Neural progenitor cell (in vitro differentiated cells): ENCODE measurements around the gene TBC1D20. TPM values are rescaled to one million over a fixed set of nuclear protein-coding genes. Genes with fewer than 3 reads are reported as not detected.

Experiments used
- DNase-seq: peaks from one replicate; pipeline ENCODE4 v3.0.0-alpha.2; 2016; ENCODE audit warnings: low spot score
- H2AFZ ChIP-seq: fragments of 200-600 bp; sonication (generic); replicated peaks from 2 replicates; pipeline ENCODE4 v1.6.1; 2016; ENCODE audit warnings: antibody characterized with exemption
- H3F3A ChIP-seq: fragments of 200-600 bp; sonication (generic); 2 replicates; pipeline ENCODE4 v1.6.1; 2016; ENCODE audit warnings: antibody characterized with exemption, low read depth
- H3K27ac ChIP-seq: fragments of 200-600 bp; sonication (generic); 2 replicates; pipeline ENCODE4 v1.5.1; 2016; ENCODE audit warnings: mild to moderate bottlenecking
- H3K27me3 ChIP-seq: fragments of 200-600 bp; sonication (generic); 2 replicates; pipeline ENCODE4 v1.6.1; 2016; ENCODE audit warnings: mild to moderate bottlenecking, moderate library complexity
- H3K36me3 ChIP-seq: fragments of 200-600 bp; sonication (generic); 2 replicates; pipeline ENCODE4 v1.5.1; 2016
- H3K4me1 ChIP-seq: fragments of 200-600 bp; sonication (generic); 2 replicates; pipeline ENCODE4 v1.6.1; 2016; ENCODE audit warnings: mixed run types
- H3K4me2 ChIP-seq: fragments of 200-600 bp; sonication (generic); 2 replicates; pipeline ENCODE4 v1.6.1; 2016
- H3K4me3 ChIP-seq: fragments of 200-600 bp; sonication (generic); 2 replicates; pipeline ENCODE4 v1.5.1; 2016
- H3K79me2 ChIP-seq: fragments of 200-600 bp; sonication (generic); 2 replicates; pipeline ENCODE4 v1.6.1; 2016; ENCODE audit warnings: low read depth
- H3K9ac ChIP-seq: fragments of 200-600 bp; sonication (generic); 2 replicates; pipeline ENCODE4 v1.6.1; 2016
- H3K9me3 ChIP-seq: fragments of 200-600 bp; sonication (generic); 2 replicates; pipeline ENCODE4 v1.5.1; 2016; ENCODE audit warnings: low read depth
- H4K20me1 ChIP-seq: fragments of 200-600 bp; sonication (generic); 2 replicates; pipeline ENCODE4 v1.6.1; 2016; ENCODE audit warnings: low read depth
- H3K27ac Mint-ChIP-seq: 3 replicates; pipeline ENCODE4 v1.8.0; 2021; ENCODE audit warnings: mixed read lengths
- H3K27me3 Mint-ChIP-seq: 2 replicates; pipeline ENCODE4 v1.8.0; 2022; ENCODE audit warnings: low read depth, mild to moderate bottlenecking, inconsistent platforms, moderate library complexity, mixed read lengths; ENCODE audit not compliant: insufficient read depth
- H3K36me3 Mint-ChIP-seq: 3 replicates; pipeline ENCODE4 v1.8.0; 2021; ENCODE audit warnings: mixed read lengths
- H3K4me1 Mint-ChIP-seq: 3 replicates; pipeline ENCODE4 v1.8.0; 2021; ENCODE audit warnings: mixed read lengths
- H3K4me3 Mint-ChIP-seq: 3 replicates; pipeline ENCODE4 v1.8.0; 2021; ENCODE audit warnings: mild to moderate bottlenecking, moderate library complexity, mixed read lengths
- H3K9me3 Mint-ChIP-seq: 3 replicates; pipeline ENCODE4 v1.8.0; 2020; ENCODE audit warnings: mixed read lengths
- CTCF ChIP-seq: fragments of 200-600 bp; sonication (generic); IDR thresholded peaks from 2 replicates; pipeline ENCODE4 v1.5.1; 2017; ENCODE audit warnings: antibody characterized with exemption, mild to moderate bottlenecking
- EZH2 ChIP-seq: fragments of 200-600 bp; sonication (generic); IDR thresholded peaks from 2 replicates; pipeline ENCODE4 v1.6.1; 2017; ENCODE audit warnings: antibody characterized with exemption, mild to moderate bottlenecking, moderate library complexity
- EZH2phosphoT487 ChIP-seq: fragments of 200-600 bp; sonication (generic); IDR thresholded peaks from 2 replicates; pipeline ENCODE4 v1.6.1; 2017; ENCODE audit warnings: antibody characterized with exemption
- total RNA-seq: library from RNA; depleted of rRNA; stranded (reverse); fragments of >200 nt; gene quantifications from 2 replicates; pipeline ENCODE4 v1.2.3, GENCODE V29; 2015; ENCODE audit warnings: low replicate concordance

Gene TBC1D20
- total RNA-seq, 1 donor from 2014 or later = 23.2 TPM

GRCh38 chr20:445514-446336 lies 16.6 kb downstream of the TBC1D20 start:
- Histone ChIP-seq H3F3A (no peaks in the 10 kb centered on the region), H2AFZ (no peak overlapping the region), H3K79me2 (peaks cover 30% of the 10 kb centered on the region), H3K27me3 (no peaks in the 10 kb centered on the region), H3K4me3 (no peak overlapping the region), H3K27ac (no peak overlapping the region), H3K4me2 (no peak overlapping the region), H3K9ac (no peak overlapping the region), H3K4me1 (no peaks in the 10 kb centered on the region), H3K36me3 (no peaks in the 10 kb centered on the region), H4K20me1 (peaks cover 14% of the 10 kb centered on the region), H3K9me3 (no peaks in the 10 kb centered on the region)
- H3K27me3 Mint-ChIP-seq = no peaks in the 10 kb centered on the region
- no peaks in the 10 kb centered on the region for H3K9me3 Mint-ChIP-seq
- H3K36me3 Mint-ChIP-seq = peaks cover 36% of the 10 kb centered on the region
- DNase-seq = no peak
- H3K4me1 Mint-ChIP-seq = peaks cover 8% of the 10 kb centered on the region
- no peak overlapping the region for H3K4me3 Mint-ChIP-seq
- no peak for TF ChIP-seq EZH2phosphoT487
- TF ChIP-seq CTCF = no peak
- TF ChIP-seq EZH2 = no peak
- no peak overlapping the region for H3K27ac Mint-ChIP-seq

DNA sequence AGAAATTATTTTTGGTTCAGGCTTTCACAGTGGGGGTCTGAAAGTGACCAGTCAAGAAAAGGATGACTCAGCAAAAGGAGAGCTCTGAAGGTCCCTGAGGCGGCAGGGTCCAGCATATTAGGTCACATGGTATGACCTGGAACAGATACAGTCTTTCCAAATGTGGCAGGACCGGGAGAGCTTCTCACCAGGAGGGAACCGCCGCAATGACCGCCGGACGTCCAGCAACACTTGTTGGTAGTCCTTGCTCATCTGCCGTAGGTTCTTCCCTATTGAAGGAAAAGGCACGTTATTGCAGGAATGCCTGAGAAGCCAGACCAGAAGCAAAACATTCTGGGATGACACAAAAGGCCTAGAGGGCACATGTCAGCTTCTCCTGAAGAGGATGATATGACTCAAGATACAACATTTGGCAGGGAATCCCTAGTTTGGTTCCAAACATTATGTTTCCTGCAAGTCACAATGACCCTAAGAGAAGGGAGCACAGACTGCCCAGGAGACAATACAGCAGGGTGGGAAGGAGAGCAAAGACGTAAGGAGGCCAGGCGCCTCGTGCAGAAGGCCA lies 17.4 kb downstream of the TBC1D20 start:
- no peak overlapping the region for H3K4me2 ChIP-seq
- H3K4me3 Mint-ChIP-seq = no peak overlapping the region
- no peaks in the 10 kb centered on the region for H3K9me3 Mint-ChIP-seq
- H2AFZ ChIP-seq = no peak overlapping the region
- H3K27ac Mint-ChIP-seq = no peak overlapping the region
- H3K27me3 ChIP-seq = no peaks in the 10 kb centered on the region
- peaks cover 22% of the 10 kb centered on the region for H3K79me2 ChIP-seq
- H3K27ac ChIP-seq = peak overlapping the region; percentile 31
- H3F3A ChIP-seq = no peaks in the 10 kb centered on the region
- H3K4me1 ChIP-seq = no peaks in the 10 kb centered on the region
- peaks cover 40% of the 10 kb centered on the region for H3K36me3 Mint-ChIP-seq
- H3K27me3 Mint-ChIP-seq = no peaks in the 10 kb centered on the region
- H3K9me3 ChIP-seq = no peaks in the 10 kb centered on the region
- DNase-seq = no peak
- H4K20me1 ChIP-seq = peaks cover 6% of the 10 kb centered on the region
- H3K9ac ChIP-seq = no peak overlapping the region
- TF ChIP-seq EZH2 (no peak), EZH2phosphoT487 (no peak), CTCF (no peak)
- no peak overlapping the region for H3K4me3 ChIP-seq
- H3K4me1 Mint-ChIP-seq = peaks cover 8% of the 10 kb centered on the region
- H3K36me3 ChIP-seq = no peaks in the 10 kb centered on the region

DNA sequence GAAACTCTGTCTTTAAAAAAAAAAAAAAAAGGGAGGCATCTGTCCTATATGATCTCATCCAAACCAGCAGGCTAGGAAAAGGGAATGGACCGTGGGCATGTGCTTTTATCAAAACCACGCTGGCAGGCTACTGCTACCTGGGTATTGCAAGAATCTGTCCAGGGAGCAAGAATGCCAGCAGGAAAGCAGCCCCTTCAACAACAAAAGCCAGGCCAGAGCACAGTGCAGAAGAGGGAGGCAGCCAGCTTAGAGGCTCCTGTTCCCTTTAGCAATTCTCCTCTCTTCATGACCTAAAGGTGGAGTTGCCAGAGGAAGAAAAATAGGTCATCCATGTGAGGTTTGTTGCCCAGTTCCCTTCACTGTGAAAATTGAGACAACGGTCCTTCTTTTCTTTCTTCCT lies 18.2 kb downstream of the TBC1D20 start:
- Mint-ChIP-seq H3K4me1 (peaks cover 8% of the 10 kb centered on the region), H3K27ac (no peak overlapping the region), H3K36me3 (peaks cover 45% of the 10 kb centered on the region), H3K4me3 (no peak overlapping the region), H3K9me3 (no peaks in the 10 kb centered on the region), H3K27me3 (no peaks in the 10 kb centered on the region)
- Histone ChIP-seq H3K27ac (peak overlapping the region; percentile 31), H3K9me3 (no peaks in the 10 kb centered on the region), H3K9ac (no peak overlapping the region), H3K79me2 (peaks cover 14% of the 10 kb centered on the region), H3F3A (no peaks in the 10 kb centered on the region), H4K20me1 (peaks cover 6% of the 10 kb centered on the region), H3K27me3 (no peaks in the 10 kb centered on the region), H3K36me3 (no peaks in the 10 kb centered on the region), H3K4me2 (no peak overlapping the region), H3K4me1 (no peaks in the 10 kb centered on the region), H2AFZ (no peak overlapping the region), H3K4me3 (no peak overlapping the region)
- TF ChIP-seq EZH2phosphoT487 = no peak
- no peak for TF ChIP-seq CTCF
- TF ChIP-seq EZH2 = no peak
- DNase-seq = no peak
